OCI-LY7 (cell line): ENCODE data around the gene CCNO. TPM values are rescaled to one million over a fixed set of nuclear protein-coding genes. Genes with fewer than 3 reads are reported as not detected.

Experiments used
- total RNA-seq, 2 experiments: library from RNA; depleted of rRNA in 1 of 2; stranded (reverse); fragments of >200 nt in 1 of 2; shearing (Covaris generic) in 1 of 2; gene quantifications; 2 replicates each; pipeline ENCODE4 v1.2.3, GENCODE V29; 2014 to 2022

Gene CCNO
- total RNA-seq, 2 experiments from 2014 or later = 2.4 to 3.3 TPM

Other genes with a start within 250 kb of the CCNO start
- not detected in 2 replicates for gene ESM1, start 248.0 kb downstream of the CCNO start, total RNA-seq (2014; rRNA removed; shearing (Covaris generic))
- not detected in 2 replicates for gene ESM1, start 248.0 kb downstream of the CCNO start, total RNA-seq (2022)
- gene GZMK, start 209.4 kb downstream of the CCNO start, total RNA-seq (2014; rRNA removed; shearing (Covaris generic)) = not detected in 2 replicates
- not detected in 2 replicates for gene GZMK, start 209.4 kb downstream of the CCNO start, total RNA-seq (2022)
- not detected in 2 replicates for gene GZMA, start 131.0 kb downstream of the CCNO start, total RNA-seq (2014; rRNA removed; shearing (Covaris generic))
- not detected in 2 replicates for gene GZMA, start 131.0 kb downstream of the CCNO start, total RNA-seq (2022)
- not detected in 2 replicates for gene GPX8, start 73.4 kb downstream of the CCNO start, total RNA-seq (2014; rRNA removed; shearing (Covaris generic))
- not detected in 2 replicates for gene GPX8, start 73.4 kb downstream of the CCNO start, total RNA-seq (2022)
- gene CDC20B, start 60.4 kb downstream of the CCNO start, total RNA-seq (2014; rRNA removed; shearing (Covaris generic)) = not detected in 2 replicates
- not detected in 2 replicates for gene CDC20B, start 60.4 kb downstream of the CCNO start, total RNA-seq (2022)
- not detected in 2 replicates for gene MCIDAS, start 6.3 kb downstream of the CCNO start, total RNA-seq (2014; rRNA removed; shearing (Covaris generic))
- 0.21 TPM in 1 of 2 replicates, not detected in the other for gene MCIDAS, start 6.3 kb downstream of the CCNO start, total RNA-seq (2022)
- 12.7 and 13.2 TPM in 2 replicates for gene DHX29, start 74.1 kb upstream of the CCNO start, total RNA-seq (2014; rRNA removed; shearing (Covaris generic))
- 17.4 and 19.9 TPM in 2 replicates for gene DHX29, start 74.1 kb upstream of the CCNO start, total RNA-seq (2022)
- gene MTREX, start 74.4 kb upstream of the CCNO start, total RNA-seq (2014; rRNA removed; shearing (Covaris generic)) = 62.7 and 84.7 TPM in 2 replicates
- gene MTREX, start 74.4 kb upstream of the CCNO start, total RNA-seq (2022) = 118 and 125 TPM in 2 replicates